ENCODE results near the gene ATAD3C. TPM values are rescaled to one million over a fixed set of nuclear protein-coding genes. Genes with fewer than 3 reads are reported as not detected.

ATAD3C gene
- total and polyA plus RNA-seq, 12 donors, result 0.11 to 2.2 (median 0.78) TPM

DNA sequence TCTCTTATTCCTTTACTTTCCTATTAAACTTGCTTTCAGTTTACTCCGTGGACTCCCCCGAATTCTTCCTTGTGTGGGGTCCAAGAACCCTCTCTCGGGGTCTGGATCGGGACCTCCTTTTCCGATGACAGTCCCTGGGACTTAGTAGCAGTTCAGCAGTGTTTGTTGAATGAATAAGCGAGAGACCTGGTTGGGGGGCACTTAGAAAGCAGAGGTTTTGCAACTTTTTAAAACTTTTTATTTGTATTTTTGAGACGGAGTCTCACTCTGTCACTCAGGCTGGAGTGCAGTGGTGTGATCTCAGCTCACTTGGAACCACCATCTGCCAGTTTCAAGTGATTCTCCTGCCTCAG lies 26.3 kb upstream of the ATAD3C start:
- DNase-seq (no peak), ATAC-seq (no peak)
- TF ChIP-seq, protein P1, sequence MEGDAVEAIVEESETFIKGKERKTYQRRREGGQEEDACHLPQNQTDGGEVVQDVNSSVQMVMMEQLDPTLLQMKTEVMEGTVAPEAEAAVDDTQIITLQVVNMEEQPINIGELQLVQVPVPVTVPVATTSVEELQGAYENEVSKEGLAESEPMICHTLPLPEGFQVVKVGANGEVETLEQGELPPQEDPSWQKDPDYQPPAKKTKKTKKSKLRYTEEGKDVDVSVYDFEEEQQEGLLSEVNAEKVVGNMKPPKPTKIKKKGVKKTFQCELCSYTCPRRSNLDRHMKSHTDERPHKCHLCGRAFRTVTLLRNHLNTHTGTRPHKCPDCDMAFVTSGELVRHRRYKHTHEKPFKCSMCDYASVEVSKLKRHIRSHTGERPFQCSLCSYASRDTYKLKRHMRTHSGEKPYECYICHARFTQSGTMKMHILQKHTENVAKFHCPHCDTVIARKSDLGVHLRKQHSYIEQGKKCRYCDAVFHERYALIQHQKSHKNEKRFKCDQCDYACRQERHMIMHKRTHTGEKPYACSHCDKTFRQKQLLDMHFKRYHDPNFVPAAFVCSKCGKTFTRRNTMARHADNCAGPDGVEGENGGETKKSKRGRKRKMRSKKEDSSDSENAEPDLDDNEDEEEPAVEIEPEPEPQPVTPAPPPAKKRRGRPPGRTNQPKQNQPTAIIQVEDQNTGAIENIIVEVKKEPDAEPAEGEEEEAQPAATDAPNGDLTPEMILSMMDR (IDR thresholded peaks at IDR 0.05), result no peak
- intact Hi-C loops (cut with DNase I), result no loop called here
- WGBS, 2 donors, result 81 to 86% methylated on average over 7 of the region's 7 CpGs
- Histone ChIP-seq H3K4me3 (no peak overlapping the region), H3K27ac (peak overlapping the region in 2 of 10 donors; percentile 3 to 34), H3K9me3 (no peaks in the 10 kb centered on the region), H3K4me1 (peaks cover 0 to 23% (median 8%) of the 10 kb centered on the region in 9 donors), H3K36me3 (no peaks in the 10 kb centered on the region), H3K27me3 (peaks cover 0 to 35% (median 11%) of the 10 kb centered on the region in 7 donors)

DNA sequence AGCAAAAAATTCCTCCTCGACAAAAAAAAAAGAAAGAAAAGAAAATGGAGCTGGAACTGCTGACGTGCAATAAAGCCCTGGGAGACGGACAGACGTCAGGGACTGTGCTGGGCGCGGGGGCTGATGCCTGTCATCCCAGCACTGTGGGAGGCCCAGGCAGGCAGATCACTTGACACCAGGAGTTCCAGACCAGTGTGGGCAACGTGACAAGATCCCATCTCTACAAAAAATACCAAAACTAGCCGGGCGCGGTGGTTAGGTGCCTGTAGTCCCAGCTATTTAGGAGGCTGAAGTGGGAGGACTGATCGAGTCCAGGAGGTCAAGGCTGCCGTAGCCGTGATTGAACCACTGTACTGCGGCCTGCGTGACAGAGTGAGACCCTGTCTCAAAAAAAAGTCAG lies 24.8 kb upstream of the ATAD3C start:
- peaks cover 0 to 44% (median 11%) of the 10 kb centered on the region in 7 donors for H3K27me3 ChIP-seq
- DNase-seq (no peak), ATAC-seq (no peak)
- TF ChIP-seq, protein P1 (IDR thresholded peaks at IDR 0.05), result no peak
- H3K27ac ChIP-seq, result no peak overlapping the region
- H3K36me3 ChIP-seq, result no peaks in the 10 kb centered on the region
- H3K9me3 ChIP-seq, result no peaks in the 10 kb centered on the region
- intact Hi-C loops (cut with DNase I), result no loop called here
- no peak overlapping the region for H3K4me3 ChIP-seq
- 81 to 89% methylated on average over 15 of the region's 15 CpGs for WGBS, 2 donors
- peaks cover 4 to 32% (median 13%) of the 10 kb centered on the region in 9 donors for H3K4me1 ChIP-seq

DNA sequence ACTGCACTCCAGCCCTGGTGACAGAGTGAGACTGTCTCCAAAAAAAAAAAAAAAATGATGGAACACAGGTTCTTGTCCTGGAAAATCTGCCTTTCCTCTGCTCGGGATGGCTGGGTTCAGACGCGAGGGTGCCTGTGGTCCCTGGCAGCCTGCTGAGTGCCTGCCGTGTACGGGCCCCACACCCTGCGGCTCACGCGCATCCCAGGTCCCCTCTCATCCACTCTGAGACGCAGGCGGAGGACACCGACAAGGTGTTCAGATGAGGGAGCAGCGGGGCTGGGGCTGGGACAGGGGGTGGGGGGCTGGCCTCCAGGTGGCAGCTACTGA lies 24.1 kb upstream of the ATAD3C start:
- Histone ChIP-seq H3K27ac (no peak overlapping the region), H3K36me3 (no peaks in the 10 kb centered on the region), H3K4me1 (peaks cover 7 to 38% (median 19%) of the 10 kb centered on the region in 9 donors), H3K27me3 (peaks cover 0 to 45% (median 11%) of the 10 kb centered on the region in 7 donors), H3K9me3 (no peaks in the 10 kb centered on the region), H3K4me3 (no peak overlapping the region)
- intact Hi-C loops (cut with DNase I), result no loop called here
- no peak for ATAC-seq
- TF ChIP-seq, protein P1 (IDR thresholded peaks at IDR 0.05), result no peak
- 75 to 81% methylated on average over 12 of the region's 12 CpGs for WGBS, 2 donors
- no peak for DNase-seq

DNA sequence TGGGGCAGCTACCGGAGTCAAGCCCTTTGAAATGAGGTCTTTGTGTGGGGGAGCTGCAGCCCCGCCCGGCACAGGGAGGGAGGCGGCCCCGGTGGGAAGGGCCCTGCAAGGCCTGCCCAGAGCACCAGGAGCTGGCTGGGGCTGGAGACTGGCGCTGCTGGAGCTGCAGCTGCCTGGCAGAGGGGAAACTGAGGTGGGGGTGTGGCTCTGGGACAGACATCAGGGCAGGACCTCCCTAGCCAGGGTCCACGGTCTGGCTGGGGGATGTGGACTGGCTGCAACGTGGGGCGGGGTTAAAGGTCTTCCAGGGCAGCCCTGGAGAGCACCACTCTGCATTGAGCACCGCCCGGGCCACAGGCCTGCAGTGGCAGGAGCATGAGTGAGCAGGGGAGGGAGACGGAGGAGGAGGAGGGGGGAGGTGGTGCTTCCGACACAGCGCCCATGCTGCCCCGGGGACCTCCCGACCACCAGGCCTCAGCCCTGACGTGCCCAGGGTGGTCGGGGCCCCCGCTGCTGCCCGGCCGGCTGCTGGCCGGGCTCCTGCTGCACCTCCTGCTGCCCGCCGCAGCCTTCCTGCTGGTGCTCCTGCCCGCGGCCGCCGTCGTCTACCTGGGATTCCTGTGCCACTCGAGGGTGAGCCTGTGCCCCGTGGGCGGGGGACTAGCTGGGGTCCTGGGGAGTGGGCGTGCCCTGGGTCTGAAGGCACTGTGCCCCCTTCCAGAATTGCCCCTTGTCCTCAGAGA lies 23.6 kb upstream of the ATAD3C start:
- WGBS, 2 donors, result 39 to 54% methylated on average over 33 of the region's 33 CpGs
- TF ChIP-seq, protein P1 (IDR thresholded peaks at IDR 0.05), result no peak
- Histone ChIP-seq H3K4me3 (no peak overlapping the region), H3K27me3 (peaks cover 0 to 42% (median 11%) of the 10 kb centered on the region in 7 donors), H3K36me3 (no peaks in the 10 kb centered on the region), H3K4me1 (peaks cover 12 to 38% (median 20%) of the 10 kb centered on the region in 9 donors), H3K9me3 (no peaks in the 10 kb centered on the region), H3K27ac (no peak overlapping the region)
- ATAC-seq (no peak), DNase-seq (no peak)
- intact Hi-C loops (cut with DNase I), result no loop called here
